HG02973 (cell line): ENCODE data around the gene DEF6.
A peak's percentile ranks its signal among the peaks of the same experiment; 100 is the strongest.

Source experiments
- ATAC-seq: cut with Tn5 transposase; IDR thresholded peaks from one replicate; pipeline ENCODE4 v1.9.1; 2021; ENCODE audit warnings: moderate library complexity; ENCODE audit not compliant: unreplicated experiment

DEF6 gene

DNA sequence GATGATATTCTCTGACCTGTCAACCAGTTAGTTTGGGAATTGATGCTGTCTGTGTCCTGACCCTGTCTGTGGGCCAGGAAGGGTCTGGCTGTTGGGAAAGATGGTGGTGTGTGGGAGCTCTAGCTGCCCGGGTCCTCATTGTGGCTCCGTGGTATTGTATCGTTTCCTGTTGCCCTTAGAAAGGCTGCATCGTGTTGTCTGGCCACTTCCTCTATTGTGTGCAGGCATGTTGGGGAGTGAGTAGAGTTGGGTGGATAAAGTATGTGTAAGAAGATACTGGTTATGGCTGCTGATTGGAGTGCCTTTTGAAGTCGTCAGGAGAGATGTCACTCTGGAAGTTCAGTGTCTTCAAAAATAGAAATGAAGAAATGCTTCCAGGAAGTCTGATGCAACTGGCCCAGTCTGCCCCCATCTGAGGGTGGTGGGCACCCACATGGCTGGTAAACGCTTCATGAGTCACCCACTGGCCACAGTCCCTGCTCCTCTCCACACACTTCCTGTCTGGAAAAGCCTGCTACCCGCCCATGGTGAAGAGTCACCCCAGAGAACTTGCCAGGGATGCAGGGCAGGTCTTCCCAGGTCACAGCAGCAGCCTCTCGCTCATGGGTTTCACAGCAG, 72.6 kb downstream of the DEF6 start:
- ATAC-seq: peak; percentile 58

DNA sequence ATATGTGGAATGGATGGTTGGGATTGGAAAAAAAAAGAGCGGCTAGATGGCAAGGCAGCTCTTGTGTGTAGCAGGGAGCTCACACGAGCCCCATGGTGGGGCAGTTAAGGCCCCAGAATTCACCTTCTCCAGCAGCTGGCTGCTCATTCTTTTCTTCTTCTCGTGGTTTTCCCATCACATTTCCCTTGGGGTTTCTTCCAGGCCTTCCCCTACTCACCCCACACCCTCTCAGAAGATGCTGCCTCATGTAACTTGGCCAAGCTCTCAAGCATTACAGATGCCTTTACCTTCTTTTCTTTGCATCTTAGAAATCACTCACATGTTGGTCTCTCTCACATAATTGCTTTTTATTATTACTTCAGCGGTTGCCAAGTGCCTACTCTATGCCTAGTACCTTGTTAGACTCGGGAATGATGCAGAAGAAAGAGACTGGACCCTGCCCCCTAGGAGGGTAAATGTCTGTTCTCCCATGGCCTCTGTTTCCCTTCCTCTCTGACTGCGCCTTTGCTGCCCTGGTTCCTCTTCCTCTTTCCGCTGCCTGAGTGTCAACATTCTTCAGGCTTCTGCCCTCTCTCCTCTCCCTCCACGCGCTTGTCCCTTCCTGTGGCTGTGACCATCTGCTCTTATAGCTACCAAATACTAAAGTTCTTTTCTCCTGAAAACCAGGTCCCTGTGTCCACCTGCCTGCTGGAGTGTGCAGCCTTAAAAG, 73.3 kb downstream of the DEF6 start:
- no peak for ATAC-seq
